Lung (tissue), 12 donors: ENCODE measurements around the gene IL12A. TPM values are rescaled to one million over a fixed set of nuclear protein-coding genes. Genes with fewer than 3 reads are reported as not detected.

ENCODE experiments used
- ATAC-seq: fragments of 200-7000 bp; cut with Tn5 transposase; one replicate; pipeline ENCODE4 v1.9.1; 2020; ENCODE audit warnings: moderate number of reproducible peaks; ENCODE audit not compliant: insufficient read depth, low FRiP score
- DNase-seq, 3 donors: peaks; one replicate each; pipeline ENCODE4 v3.0.0-alpha.2; 2013 to 2017
- H3K27ac ChIP-seq, 2 donors: one replicate each; pipeline ENCODE4 v1.5.1; 2013; ENCODE audit warnings: mild to moderate bottlenecking in 2 of 2, moderate library complexity in 2 of 2, control low read depth in 1 of 2, inconsistent platforms in 1 of 2, low read depth in 1 of 2, low read length in 1 of 2
- H3K27me3 ChIP-seq, 3 donors: one replicate each; pipeline ENCODE4 v1.5.1; 2013; ENCODE audit warnings: low read length in 2 of 3; ENCODE audit not compliant: control insufficient read depth in 3 of 3, insufficient read depth in 3 of 3
- H3K36me3 ChIP-seq, 4 donors: one replicate each; pipeline ENCODE4 v1.5.1; 2013; ENCODE audit warnings: low read length in 4 of 4, mild to moderate bottlenecking in 1 of 4, moderate library complexity in 1 of 4; ENCODE audit not compliant: control insufficient read depth in 4 of 4, insufficient read depth in 4 of 4
- H3K4me1 ChIP-seq, 5 donors: one replicate each; pipeline ENCODE4 v1.5.1; 2013; ENCODE audit warnings: low read length in 5 of 5, mild to moderate bottlenecking in 2 of 5, moderate library complexity in 1 of 5; ENCODE audit not compliant: control insufficient read depth in 5 of 5, insufficient read depth in 5 of 5
- H3K4me3 ChIP-seq: one replicate; pipeline ENCODE4 v1.5.1; 2013; ENCODE audit warnings: mild to moderate bottlenecking, control low read depth, moderate library complexity
- H3K9ac ChIP-seq, 2 donors: one replicate each; pipeline ENCODE4 v1.5.1; 2013; ENCODE audit warnings: low read length in 2 of 2, control low read depth in 1 of 2; ENCODE audit not compliant: insufficient read depth in 1 of 2
- H3K9me3 ChIP-seq, 4 donors: one replicate each; pipeline ENCODE4 v1.5.1; 2013; ENCODE audit warnings: low read length in 3 of 4, mild to moderate bottlenecking in 1 of 4, moderate library complexity in 1 of 4; ENCODE audit not compliant: control insufficient read depth in 4 of 4, insufficient read depth in 3 of 4
- WGBS, 2 donors: extraction: QIAGEN DNeasy Blood & Tissue Kit; methylation state at CpG; one replicate each; pipeline ENCODE4 v1.1.7; 2013; 5-methylcytosine and 5-hydroxymethylcytosine counted together
- polyA plus RNA-seq, 2 donors: library from polyadenylated mRNA; stranded (reverse); fragments of 200-250 nt; gene quantifications; one replicate each; pipeline ENCODE4 v1.2.1, GENCODE V29; 2013
- total RNA-seq, 2 donors: library from RNA; depleted of rRNA in 1 of 2; stranded (reverse); fragments of >200 nt in 1 of 2; gene quantifications; one replicate each; pipeline ENCODE4 v1.2.1, GENCODE V29; 2014 to 2021
- TF ChIP-seq, protein P1 (sequence below): IDR thresholded peaks from 2 replicates; pipeline ENCODE4 v1.5.1; 2012; ENCODE audit warnings: mild to moderate bottlenecking; ENCODE audit errors: control extremely low read depth, extremely low read depth
- donor health status: control.
- donor health status: control.
- donor health status: Bipolar disorder and iron deficiency.
- donor health status: healthy.
- donor health status: DM: yes; HTN: yes; CAD: no.

Gene IL12A
- total and polyA plus RNA-seq, 4 donors: 0.67 to 3.3 (median 1.9) TPM

- WGBS, 2 donors: 89% methylated on average over 4 of the region's 4 CpGs
- Histone ChIP-seq H3K36me3 (no peaks in the 10 kb centered on the region), H3K27me3 (no peaks in the 10 kb centered on the region), H3K9ac (no peak overlapping the region), H3K9me3 (no peaks in the 10 kb centered on the region), H3K27ac (no peak overlapping the region), H3K4me1 (no peaks in the 10 kb centered on the region), H3K4me3 (no peak overlapping the region)
- DNase-seq (no peak), ATAC-seq (no peak)
- TF ChIP-seq, protein P1, sequence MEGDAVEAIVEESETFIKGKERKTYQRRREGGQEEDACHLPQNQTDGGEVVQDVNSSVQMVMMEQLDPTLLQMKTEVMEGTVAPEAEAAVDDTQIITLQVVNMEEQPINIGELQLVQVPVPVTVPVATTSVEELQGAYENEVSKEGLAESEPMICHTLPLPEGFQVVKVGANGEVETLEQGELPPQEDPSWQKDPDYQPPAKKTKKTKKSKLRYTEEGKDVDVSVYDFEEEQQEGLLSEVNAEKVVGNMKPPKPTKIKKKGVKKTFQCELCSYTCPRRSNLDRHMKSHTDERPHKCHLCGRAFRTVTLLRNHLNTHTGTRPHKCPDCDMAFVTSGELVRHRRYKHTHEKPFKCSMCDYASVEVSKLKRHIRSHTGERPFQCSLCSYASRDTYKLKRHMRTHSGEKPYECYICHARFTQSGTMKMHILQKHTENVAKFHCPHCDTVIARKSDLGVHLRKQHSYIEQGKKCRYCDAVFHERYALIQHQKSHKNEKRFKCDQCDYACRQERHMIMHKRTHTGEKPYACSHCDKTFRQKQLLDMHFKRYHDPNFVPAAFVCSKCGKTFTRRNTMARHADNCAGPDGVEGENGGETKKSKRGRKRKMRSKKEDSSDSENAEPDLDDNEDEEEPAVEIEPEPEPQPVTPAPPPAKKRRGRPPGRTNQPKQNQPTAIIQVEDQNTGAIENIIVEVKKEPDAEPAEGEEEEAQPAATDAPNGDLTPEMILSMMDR: no peak
Observed at GRCh38 chr3:160020057-160020711, 31.5 kb downstream of the IL12A start.

DNA sequence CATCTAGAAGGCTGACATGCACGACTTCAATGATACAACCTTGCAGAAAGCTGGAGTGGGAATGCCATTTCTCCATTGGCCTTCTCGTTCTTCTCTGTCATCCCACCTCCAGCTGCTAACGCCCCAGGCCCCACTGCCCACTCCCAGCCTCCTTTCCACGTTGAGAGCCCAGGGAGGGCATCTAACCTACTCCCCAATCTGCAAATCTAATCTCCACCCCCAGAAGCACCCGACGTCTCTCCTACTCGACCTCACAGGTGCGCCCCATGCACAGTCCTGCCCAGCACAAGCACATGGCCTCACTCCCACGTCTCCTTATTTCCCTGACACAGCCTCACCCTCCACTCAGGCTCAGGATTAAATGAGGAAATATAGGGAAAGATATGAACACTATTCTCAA lies 33.4 kb downstream of the IL12A start:
- ATAC-seq: no peak
- no peaks in the 10 kb centered on the region for H3K4me1 ChIP-seq
- no peaks in the 10 kb centered on the region for H3K27me3 ChIP-seq
- H3K36me3 ChIP-seq: no peaks in the 10 kb centered on the region
- TF ChIP-seq, protein P1: no peak
- no peak for DNase-seq
- H3K9me3 ChIP-seq: no peaks in the 10 kb centered on the region
- no peak overlapping the region for H3K4me3 ChIP-seq
- WGBS, 2 donors: 86 to 90% methylated on average over 9 of the region's 9 CpGs
- H3K9ac ChIP-seq: no peak overlapping the region
- H3K27ac ChIP-seq: no peak overlapping the region

- no peak overlapping the region for H3K4me3 ChIP-seq
- no peak overlapping the region for H3K27ac ChIP-seq
- H3K9ac ChIP-seq: no peak overlapping the region
- no peak for DNase-seq
- H3K9me3 ChIP-seq: no peaks in the 10 kb centered on the region
- 72 to 75% methylated on average over 1 of the region's 1 CpG for WGBS, 2 donors
- TF ChIP-seq, protein P1: no peak
- no peaks in the 10 kb centered on the region for H3K36me3 ChIP-seq
- no peaks in the 10 kb centered on the region for H3K4me1 ChIP-seq
- ATAC-seq: no peak
- no peaks in the 10 kb centered on the region for H3K27me3 ChIP-seq
Observed at GRCh38 chr3:160023476-160023875, 34.8 kb downstream of the IL12A start.
